ENCODE results near the gene CTCFL. TPM values are rescaled to one million over a fixed set of nuclear protein-coding genes. Genes with fewer than 3 reads are reported as not detected.

The CTCFL gene
- total and polyA plus RNA-seq, 2 of the 13 experiments (the other 11 are each of a cell fraction or from before 2014, with no cell fraction given), result 0.04 TPM; not detected in 1

DNA sequence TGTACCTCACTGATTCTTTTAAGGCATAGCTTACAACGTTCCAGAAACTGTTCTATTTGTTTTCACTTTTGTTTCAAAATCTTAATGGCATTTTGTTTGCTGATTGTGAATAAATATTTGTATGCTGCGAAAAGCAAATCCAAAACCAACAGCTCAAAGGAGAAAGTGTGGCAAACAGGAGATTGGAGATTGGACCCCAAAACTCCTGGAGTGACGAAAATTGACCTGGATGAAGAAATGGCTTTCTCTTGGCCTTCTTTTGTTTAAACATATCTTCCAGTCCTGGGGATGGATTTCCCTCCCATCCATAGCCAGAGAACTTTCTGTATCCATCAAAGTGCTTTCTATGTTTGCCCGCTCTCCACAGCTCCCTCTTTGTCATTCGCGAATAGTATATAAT lies 2.8 kb upstream of the CTCFL start (continued):
- TF ChIP-seq ADNP (CRISPR knock-in tag; IDR thresholded peaks at IDR 0.05), result no peak
- TF ChIP-seq ZMYM3 (CRISPR knock-in tag; IDR thresholded peaks at IDR 0.05), result no peak
- no peak for TF ChIP-seq SRSF9 (IDR thresholded peaks at IDR 0.05; ENCODE audit: borderline replicate concordance, insufficient read depth, low read depth, low read length, poor library complexity, severe bottlenecking)
- no peak for TF ChIP-seq ZNF335 (CRISPR knock-in tag; IDR thresholded peaks at IDR 0.05)
- peak; percentile 72; the same call in 1 of the 2 replicates for TF ChIP-seq SOX5 (CRISPR knock-in tag; IDR thresholded peaks at IDR 0.05; ENCODE audit: borderline replicate concordance)
- TF ChIP-seq KLF9 (CRISPR knock-in tag; IDR thresholded peaks at IDR 0.05; ENCODE audit: low read depth), result no peak
- no peak for TF ChIP-seq HMG20B (CRISPR knock-in tag; conservative IDR thresholded peaks at IDR 0.05)
- no peak for TF ChIP-seq ZNF451 (CRISPR knock-in tag; IDR thresholded peaks at IDR 0.05)
- TF ChIP-seq, protein P1, sequence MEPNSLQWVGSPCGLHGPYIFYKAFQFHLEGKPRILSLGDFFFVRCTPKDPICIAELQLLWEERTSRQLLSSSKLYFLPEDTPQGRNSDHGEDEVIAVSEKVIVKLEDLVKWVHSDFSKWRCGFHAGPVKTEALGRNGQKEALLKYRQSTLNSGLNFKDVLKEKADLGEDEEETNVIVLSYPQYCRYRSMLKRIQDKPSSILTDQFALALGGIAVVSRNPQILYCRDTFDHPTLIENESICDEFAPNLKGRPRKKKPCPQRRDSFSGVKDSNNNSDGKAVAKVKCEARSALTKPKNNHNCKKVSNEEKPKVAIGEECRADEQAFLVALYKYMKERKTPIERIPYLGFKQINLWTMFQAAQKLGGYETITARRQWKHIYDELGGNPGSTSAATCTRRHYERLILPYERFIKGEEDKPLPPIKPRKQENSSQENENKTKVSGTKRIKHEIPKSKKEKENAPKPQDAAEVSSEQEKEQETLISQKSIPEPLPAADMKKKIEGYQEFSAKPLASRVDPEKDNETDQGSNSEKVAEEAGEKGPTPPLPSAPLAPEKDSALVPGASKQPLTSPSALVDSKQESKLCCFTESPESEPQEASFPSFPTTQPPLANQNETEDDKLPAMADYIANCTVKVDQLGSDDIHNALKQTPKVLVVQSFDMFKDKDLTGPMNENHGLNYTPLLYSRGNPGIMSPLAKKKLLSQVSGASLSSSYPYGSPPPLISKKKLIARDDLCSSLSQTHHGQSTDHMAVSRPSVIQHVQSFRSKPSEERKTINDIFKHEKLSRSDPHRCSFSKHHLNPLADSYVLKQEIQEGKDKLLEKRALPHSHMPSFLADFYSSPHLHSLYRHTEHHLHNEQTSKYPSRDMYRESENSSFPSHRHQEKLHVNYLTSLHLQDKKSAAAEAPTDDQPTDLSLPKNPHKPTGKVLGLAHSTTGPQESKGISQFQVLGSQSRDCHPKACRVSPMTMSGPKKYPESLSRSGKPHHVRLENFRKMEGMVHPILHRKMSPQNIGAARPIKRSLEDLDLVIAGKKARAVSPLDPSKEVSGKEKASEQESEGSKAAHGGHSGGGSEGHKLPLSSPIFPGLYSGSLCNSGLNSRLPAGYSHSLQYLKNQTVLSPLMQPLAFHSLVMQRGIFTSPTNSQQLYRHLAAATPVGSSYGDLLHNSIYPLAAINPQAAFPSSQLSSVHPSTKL (CRISPR knock-in tag; IDR thresholded peaks at IDR 0.05), result peak; percentile 80
- TF ChIP-seq NR2F6 (IDR thresholded peaks at IDR 0.05), result peak; percentile 60
- peak; percentile 41 for TF ChIP-seq NR2F6 (CRISPR knock-in tag; IDR thresholded peaks at IDR 0.05)
- peak; percentile 36 for TF ChIP-seq SKI (IDR thresholded peaks at IDR 0.05; ENCODE audit: partially characterized antibody)
- TF ChIP-seq PITX1 (CRISPR knock-in tag; IDR thresholded peaks at IDR 0.05), result peak; percentile 66; the same call in 1 of the 2 replicates
- TF ChIP-seq KLF12 (CRISPR knock-in tag; IDR thresholded peaks at IDR 0.05; ENCODE audit: borderline replicate concordance), result no peak
- TF ChIP-seq, protein P2, sequence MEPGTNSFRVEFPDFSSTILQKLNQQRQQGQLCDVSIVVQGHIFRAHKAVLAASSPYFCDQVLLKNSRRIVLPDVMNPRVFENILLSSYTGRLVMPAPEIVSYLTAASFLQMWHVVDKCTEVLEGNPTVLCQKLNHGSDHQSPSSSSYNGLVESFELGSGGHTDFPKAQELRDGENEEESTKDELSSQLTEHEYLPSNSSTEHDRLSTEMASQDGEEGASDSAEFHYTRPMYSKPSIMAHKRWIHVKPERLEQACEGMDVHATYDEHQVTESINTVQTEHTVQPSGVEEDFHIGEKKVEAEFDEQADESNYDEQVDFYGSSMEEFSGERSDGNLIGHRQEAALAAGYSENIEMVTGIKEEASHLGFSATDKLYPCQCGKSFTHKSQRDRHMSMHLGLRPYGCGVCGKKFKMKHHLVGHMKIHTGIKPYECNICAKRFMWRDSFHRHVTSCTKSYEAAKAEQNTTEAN (CRISPR knock-in tag; conservative IDR thresholded peaks at IDR 0.05), result no peak
- TF ChIP-seq SNAPC2 (CRISPR knock-in tag; IDR thresholded peaks at IDR 0.05), result peak; percentile 52; the same call in 1 of the 2 replicates
- TF ChIP-seq TEAD2 (CRISPR knock-in tag; IDR thresholded peaks at IDR 0.05), result no peak
- TF ChIP-seq, protein P3, sequence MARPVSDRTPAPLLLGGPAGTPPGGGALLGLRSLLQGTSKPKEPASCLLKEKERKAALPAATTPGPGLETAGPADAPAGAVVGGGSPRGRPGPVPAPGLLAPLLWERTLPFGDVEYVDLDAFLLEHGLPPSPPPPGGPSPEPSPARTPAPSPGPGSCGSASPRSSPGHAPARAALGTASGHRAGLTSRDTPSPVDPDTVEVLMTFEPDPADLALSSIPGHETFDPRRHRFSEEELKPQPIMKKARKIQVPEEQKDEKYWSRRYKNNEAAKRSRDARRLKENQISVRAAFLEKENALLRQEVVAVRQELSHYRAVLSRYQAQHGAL (CRISPR knock-in tag; IDR thresholded peaks at IDR 0.05; ENCODE audit: not compliant biosample characterization), result no peak
- TF ChIP-seq, protein P4, sequence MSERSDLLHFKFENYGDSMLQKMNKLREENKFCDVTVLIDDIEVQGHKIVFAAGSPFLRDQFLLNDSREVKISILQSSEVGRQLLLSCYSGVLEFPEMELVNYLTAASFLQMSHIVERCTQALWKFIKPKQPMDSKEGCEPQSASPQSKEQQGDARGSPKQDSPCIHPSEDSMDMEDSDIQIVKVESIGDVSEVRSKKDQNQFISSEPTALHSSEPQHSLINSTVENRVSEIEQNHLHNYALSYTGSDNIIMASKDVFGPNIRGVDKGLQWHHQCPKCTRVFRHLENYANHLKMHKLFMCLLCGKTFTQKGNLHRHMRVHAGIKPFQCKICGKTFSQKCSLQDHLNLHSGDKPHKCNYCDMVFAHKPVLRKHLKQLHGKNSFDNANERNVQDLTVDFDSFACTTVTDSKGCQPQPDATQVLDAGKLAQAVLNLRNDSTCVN (CRISPR knock-in tag; IDR thresholded peaks at IDR 0.05; ENCODE audit: borderline replicate concordance), result no peak
